ENCODE data around the gene RNU6-9. TPM values are rescaled to one million over a fixed set of nuclear protein-coding genes. Genes with fewer than 3 reads are reported as not detected.

RNU6-9 gene
- total RNA-seq, 1 experiment from 2014 or later, result not detected

- Histone ChIP-seq H3K27me3 (ENCODE audit: control insufficient read depth, insufficient read depth, low read length) (no peaks in the 10 kb centered on the region), H3K27ac (ENCODE audit: low read length) (no peak overlapping the region), H3K4me3 (ENCODE audit: low read depth in 2 of 2, low read length in 2 of 2) (no peak overlapping the region), H3K36me3 (ENCODE audit: control insufficient read depth, insufficient read depth, low read length) (no peaks in the 10 kb centered on the region), H3K4me1 (ENCODE audit: control insufficient read depth, insufficient read depth, low read length) (peaks cover 28% of the 10 kb centered on the region), H3K9me3 (ENCODE audit: control insufficient read depth, insufficient read depth, low read depth, low read length) (no peaks in the 10 kb centered on the region)
- ChIA-PET CTCF (no interaction called here), POLR2A (no interaction called here)
- in situ Hi-C loops (cut with HindIII; ENCODE audit: low pct_unique_long_range_greater_than_20kb, low sequenced_read_pairs), result no loop called here
- TF ChIP-seq POLR2AphosphoS5 (IDR thresholded peaks at IDR 0.05; ENCODE audit: low read depth, low read length) (no peak), SIN3A (IDR thresholded peaks at IDR 0.05; ENCODE audit: borderline replicate concordance, insufficient read depth, low read depth, low read length) (no peak), CTCF (IDR thresholded peaks at IDR 0.05) (no peak), TCF7L2 (IDR thresholded peaks at IDR 0.05; ENCODE audit: low read depth, low read length) (no peak), REST (IDR thresholded peaks at IDR 0.05; ENCODE audit: insufficient read depth in 1 of 2, low read depth in 2 of 2, low read length in 1 of 2) (no peak)
- BruUV-seq (replicated peaks), result no TSS peak
- DNase-seq (ENCODE audit: low read depth, low spot score) (no peak), ATAC-seq (no peak)
- intact Hi-C loops (cut with micrococcal nuclease; ENCODE audit: unreplicated experiment), result no loop called here
Measured at GRCh38 chr19:937259-937694, 44.0 kb downstream of the RNU6-9 start.

- Histone ChIP-seq H3K9me3 (ENCODE audit: control insufficient read depth, insufficient read depth, low read depth, low read length) (no peaks in the 10 kb centered on the region), H3K4me1 (ENCODE audit: control insufficient read depth, insufficient read depth, low read length) (peaks cover 19% of the 10 kb centered on the region), H3K27me3 (ENCODE audit: control insufficient read depth, insufficient read depth, low read length) (no peaks in the 10 kb centered on the region), H3K4me3 (ENCODE audit: low read depth in 2 of 2, low read length in 2 of 2) (no peak overlapping the region), H3K27ac (ENCODE audit: low read length) (no peak overlapping the region), H3K36me3 (ENCODE audit: control insufficient read depth, insufficient read depth, low read length) (no peaks in the 10 kb centered on the region)
- ATAC-seq (no peak), DNase-seq (ENCODE audit: low read depth, low spot score) (no peak)
- TF ChIP-seq REST (IDR thresholded peaks at IDR 0.05; ENCODE audit: insufficient read depth in 1 of 2, low read depth in 2 of 2, low read length in 1 of 2) (no peak), POLR2AphosphoS5 (IDR thresholded peaks at IDR 0.05; ENCODE audit: low read depth, low read length) (no peak), CTCF (IDR thresholded peaks at IDR 0.05) (no peak), SIN3A (IDR thresholded peaks at IDR 0.05; ENCODE audit: borderline replicate concordance, insufficient read depth, low read depth, low read length) (no peak), TCF7L2 (IDR thresholded peaks at IDR 0.05; ENCODE audit: low read depth, low read length) (no peak)
- in situ Hi-C loops (cut with HindIII; ENCODE audit: low pct_unique_long_range_greater_than_20kb, low sequenced_read_pairs), result no loop called here
- no TSS peak for BruUV-seq (replicated peaks)
- POLR2A ChIA-PET, result interaction anchor here (0.6 kb wide), 2 partner anchors 73 to 834 kb away, joined by 4 to 10 read pairs; no protein-coding TSS in a partner anchor
- CTCF ChIA-PET, result interaction anchor here (0.7 kb wide), 1 partner anchor 328 kb away, joined by 4 read pairs; no protein-coding TSS in a partner anchor
- intact Hi-C loops (cut with micrococcal nuclease; ENCODE audit: unreplicated experiment), result no loop called here
Measured at GRCh38 chr19:938233-938923, 45.1 kb downstream of the RNU6-9 start.
